Measurements from ENCODE around the gene C2orf69. TPM values are rescaled to one million over a fixed set of nuclear protein-coding genes. Genes with fewer than 3 reads are reported as not detected.

The C2orf69 gene
- total RNA-seq, 1 donor from 2014 or later, result 13.6 TPM

GRCh38 chr2:199950396-199950795 is 39.3 kb downstream of the C2orf69 start:
- H3K4me3 Mint-ChIP-seq (ENCODE audit: low read depth), result no peak overlapping the region
- peaks cover 14% of the 10 kb centered on the region for H3K36me3 Mint-ChIP-seq (ENCODE audit: insufficient read depth)
- no peaks in the 10 kb centered on the region for H3K27me3 Mint-ChIP-seq

GRCh38 chr2:199951023-199951422 is 39.9 kb downstream of the C2orf69 start:
- TF ChIP-seq CTCF (IDR thresholded peaks at IDR 0.05; ENCODE audit: unreplicated experiment), result no peak
- H3K27ac Mint-ChIP-seq, result no peak overlapping the region
- no peaks in the 10 kb centered on the region for H3K9me3 Mint-ChIP-seq (ENCODE audit: low read depth)
- no peaks in the 10 kb centered on the region for H3K27me3 Mint-ChIP-seq
- peaks cover 11% of the 10 kb centered on the region for H3K4me1 Mint-ChIP-seq (ENCODE audit: low read depth)
- peaks cover 14% of the 10 kb centered on the region for H3K36me3 Mint-ChIP-seq (ENCODE audit: insufficient read depth)
- DNase-seq (ENCODE audit: low spot score, unreplicated experiment), result no peak
- no peak overlapping the region for H3K4me3 Mint-ChIP-seq (ENCODE audit: low read depth)

More at GRCh38 chr2:199950396-199950795, 39.3 kb downstream of the C2orf69 start:
- DNase-seq (ENCODE audit: low spot score, unreplicated experiment), result no peak
- Mint-ChIP-seq H3K4me1 (ENCODE audit: low read depth) (peaks cover 11% of the 10 kb centered on the region), H3K27ac (peak overlapping the region; percentile 18), H3K9me3 (ENCODE audit: low read depth) (no peaks in the 10 kb centered on the region)
- TF ChIP-seq CTCF (IDR thresholded peaks at IDR 0.05; ENCODE audit: unreplicated experiment), result no peak

- TF ChIP-seq CTCF (IDR thresholded peaks at IDR 0.05; ENCODE audit: unreplicated experiment), result no peak
- no peaks in the 10 kb centered on the region for H3K9me3 Mint-ChIP-seq (ENCODE audit: low read depth)
- peaks cover 4% of the 10 kb centered on the region for H3K36me3 Mint-ChIP-seq (ENCODE audit: insufficient read depth)
- DNase-seq (ENCODE audit: low spot score, unreplicated experiment), result no peak
- peaks cover 25% of the 10 kb centered on the region for H3K4me1 Mint-ChIP-seq (ENCODE audit: low read depth)
- no peaks in the 10 kb centered on the region for H3K27me3 Mint-ChIP-seq
- H3K4me3 Mint-ChIP-seq (ENCODE audit: low read depth), result peak overlapping the region; percentile 94
- peak overlapping the region; percentile 99 for H3K27ac Mint-ChIP-seq
Observed at GRCh38 chr2:199955007-199955338, 43.9 kb downstream of the C2orf69 start.

- Mint-ChIP-seq H3K36me3 (ENCODE audit: insufficient read depth) (peaks cover 3% of the 10 kb centered on the region), H3K27ac (peak within 1 kb of the TSS; percentile 99), H3K9me3 (ENCODE audit: low read depth) (no peaks in the 10 kb centered on the region), H3K4me3 (ENCODE audit: low read depth) (peak within 1 kb of the TSS; percentile 94), H3K4me1 (ENCODE audit: low read depth) (peaks cover 25% of the 10 kb centered on the region), H3K27me3 (no peaks in the 10 kb centered on the region)
- DNase-seq (ENCODE audit: low spot score, unreplicated experiment), result peak; percentile 70
- peak; percentile 24 for TF ChIP-seq CTCF (IDR thresholded peaks at IDR 0.05; ENCODE audit: unreplicated experiment)
Observed at GRCh38 chr2:199955339-199956061, 44.4 kb downstream of the C2orf69 start, which contains the start of the genes MAIP1 and TYW5. MAIP1 (plus strand) TSS chr2:199955582; CDS start chr2:199955799, 217 bp downstream. TYW5 (minus strand) TSS chr2:199955491; CDS start chr2:199955470, 21 bp downstream.

GRCh38 chr2:199956062-199956380 is 44.9 kb downstream of the C2orf69 start:
- no peaks in the 10 kb centered on the region for H3K9me3 Mint-ChIP-seq (ENCODE audit: low read depth)
- H3K4me3 Mint-ChIP-seq (ENCODE audit: low read depth), result peak overlapping the region; percentile 94
- peaks cover 25% of the 10 kb centered on the region for H3K4me1 Mint-ChIP-seq (ENCODE audit: low read depth)
- DNase-seq (ENCODE audit: low spot score, unreplicated experiment), result no peak
- peaks cover 5% of the 10 kb centered on the region for H3K36me3 Mint-ChIP-seq (ENCODE audit: insufficient read depth)
- H3K27ac Mint-ChIP-seq, result peak overlapping the region; percentile 99
- no peak for TF ChIP-seq CTCF (IDR thresholded peaks at IDR 0.05; ENCODE audit: unreplicated experiment)
- H3K27me3 Mint-ChIP-seq, result no peaks in the 10 kb centered on the region

All from progenitor cell of endocrine pancreas (in vitro differentiated cells).